GM21737 (cell line): ENCODE results near the gene RIMBP3B.
"Not testable (repeated sequence)": the region's sequence is repeated elsewhere in the genome, so short reads cannot be mapped to it uniquely, and the experiment has no call there.

ENCODE experiments used
- ATAC-seq: cut with Tn5 transposase; IDR thresholded peaks from one replicate; pipeline ENCODE4 v1.9.1; 2021; ENCODE audit warnings: mild to moderate bottlenecking, moderate library complexity; ENCODE audit not compliant: unreplicated experiment

Gene RIMBP3B

GRCh38 chr22:21407792-21408191 is 24.2 kb downstream of the RIMBP3B start:
- ATAC-seq = not testable (repeated sequence)

DNA sequence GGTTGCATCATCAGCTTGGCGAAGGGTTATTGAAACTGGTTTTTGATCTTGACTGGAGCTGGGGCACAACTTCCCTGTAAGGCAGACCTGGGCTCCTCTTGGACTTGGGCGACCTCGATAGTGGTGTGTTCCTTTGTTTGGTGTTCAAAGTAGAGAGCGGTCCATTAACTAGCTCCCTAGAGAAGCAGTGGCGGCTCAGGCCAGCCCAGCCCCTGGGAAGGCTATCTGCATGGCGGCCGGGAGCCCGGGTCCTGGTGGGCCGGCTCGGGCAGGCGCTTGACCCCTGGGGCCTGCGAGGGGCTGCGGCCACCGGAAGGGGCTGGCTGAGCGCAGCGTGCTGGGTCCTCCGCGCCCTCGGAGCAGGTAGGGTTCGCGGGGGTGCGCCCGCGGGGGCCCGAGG is 32.8 kb downstream of the RIMBP3B start:
- ATAC-seq = not testable (repeated sequence)

DNA sequence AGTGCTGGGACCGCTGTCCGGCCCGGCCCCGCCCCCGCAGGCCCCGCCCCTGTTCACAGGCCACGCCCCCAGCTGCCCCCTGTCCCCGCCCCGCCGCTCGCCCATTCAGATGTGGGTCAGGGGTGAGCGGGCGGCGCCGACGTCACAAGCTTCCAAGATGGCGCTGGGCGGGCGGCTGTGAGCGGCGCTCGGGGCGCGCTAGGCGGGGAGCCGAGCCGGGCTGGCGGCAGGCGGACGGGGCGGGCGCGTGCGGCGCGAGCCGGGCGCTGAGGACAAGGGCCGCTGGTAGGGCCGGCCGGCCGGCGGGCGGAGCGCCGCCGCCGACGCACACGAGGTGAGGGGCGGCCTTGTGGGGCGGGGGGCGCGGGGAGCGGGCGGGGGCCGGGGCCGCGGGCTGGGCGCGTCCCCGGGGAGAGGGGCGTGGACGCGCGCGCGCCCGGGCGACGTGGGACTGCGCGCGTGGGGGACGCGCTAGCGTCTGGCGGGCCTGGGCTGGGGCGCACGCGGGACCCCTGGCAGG is 33.7 kb downstream of the RIMBP3B start, which contains the start of gene HIC2:
Gene HIC2, plus strand, starts transcription at position 145 of the 520 bp plus-strand sequence. CDS start 25,461 bp downstream, outside the sequence.
- ATAC-seq = peak; percentile 85

DNA sequence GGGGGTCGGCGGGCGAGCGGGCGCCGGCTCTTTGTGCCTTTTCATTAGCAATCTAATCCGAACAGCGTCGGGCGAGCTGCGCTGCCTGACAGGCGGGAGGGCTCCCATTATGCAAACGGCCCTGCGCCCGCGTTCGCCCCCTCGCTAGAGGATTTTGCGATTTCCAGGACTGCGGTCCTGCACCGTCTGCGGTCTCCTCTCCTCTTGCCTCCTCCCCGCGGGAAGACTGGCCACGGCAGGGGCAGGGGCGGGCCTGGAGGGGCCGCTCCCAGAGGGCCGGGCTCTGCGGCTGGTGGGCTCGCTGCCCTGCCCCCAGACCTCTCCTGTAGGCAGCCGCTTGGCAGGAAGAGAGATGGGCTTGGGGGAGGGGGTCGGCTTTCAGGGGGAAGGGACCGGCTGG is 34.3 kb downstream of the RIMBP3B start:
- ATAC-seq = peak; percentile 15

DNA sequence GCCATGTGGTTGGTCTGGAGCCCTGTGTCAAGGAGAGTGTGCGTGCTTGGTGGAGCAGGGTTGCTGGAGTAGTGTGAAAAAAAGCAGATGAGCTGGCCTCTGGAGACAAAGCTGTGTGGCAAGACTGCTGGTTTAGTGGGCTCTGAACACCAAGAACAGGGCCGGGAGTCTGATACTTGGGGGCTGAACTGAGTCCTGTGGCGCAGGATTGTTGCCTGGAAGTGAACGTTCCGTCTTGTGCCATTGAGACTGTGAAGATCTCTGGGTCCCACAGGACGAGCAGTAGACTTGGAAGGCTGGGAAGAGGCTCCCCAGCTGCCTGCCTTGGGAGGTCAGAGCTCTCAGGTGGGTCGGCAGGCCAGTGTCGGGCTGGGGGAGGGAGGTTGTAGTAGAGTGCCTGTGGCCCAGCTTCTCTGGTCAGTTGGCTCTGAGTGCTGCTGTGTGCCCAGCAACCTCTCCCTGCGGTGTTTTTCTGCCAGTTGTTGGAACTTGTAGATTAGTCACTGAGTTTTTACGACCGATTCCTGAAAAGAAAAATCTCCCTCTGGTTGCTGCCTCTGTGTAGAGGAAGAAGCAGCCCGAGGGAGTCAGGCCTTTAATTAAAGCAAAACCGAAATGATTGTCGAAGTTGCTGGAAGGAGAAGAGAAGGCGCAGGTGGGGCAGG is 35.6 kb downstream of the RIMBP3B start:
- not testable (repeated sequence) for ATAC-seq

DNA sequence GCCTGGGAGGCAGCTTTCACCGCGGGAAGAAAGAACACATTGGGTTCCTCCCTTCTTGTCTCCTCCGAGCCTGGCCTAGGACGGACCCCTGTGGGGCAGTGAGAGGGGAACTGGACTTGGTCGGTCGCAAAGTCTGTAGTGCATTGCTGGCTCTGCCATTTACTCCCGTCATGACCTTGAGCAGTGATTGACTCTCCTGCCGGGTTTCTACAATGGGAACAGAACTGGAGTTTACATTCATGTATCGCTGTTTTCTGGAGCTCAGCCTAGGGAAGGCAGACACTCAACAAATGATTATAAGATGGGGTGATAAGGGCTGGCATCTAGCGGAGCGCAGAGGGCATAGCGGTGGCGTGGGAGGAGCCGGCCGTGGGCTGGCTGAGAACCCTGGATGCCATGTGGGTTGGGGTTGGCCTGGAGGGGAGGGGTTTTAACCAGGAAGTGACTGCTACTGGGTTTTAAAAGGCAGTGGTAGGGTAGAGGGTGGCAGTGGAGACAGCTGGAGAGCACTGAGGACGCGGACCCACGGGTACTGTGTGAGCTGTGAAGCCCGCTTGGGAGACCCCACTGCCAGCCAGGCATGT is 36.7 kb downstream of the RIMBP3B start:
- not testable (repeated sequence) for ATAC-seq

GRCh38 chr22:21424084-21424709 is 40.6 kb downstream of the RIMBP3B start:
- not testable (repeated sequence) for ATAC-seq

GRCh38 chr22:21434378-21435233 is 51.1 kb downstream of the RIMBP3B start:
- ATAC-seq = not testable (repeated sequence)

GRCh38 chr22:21435998-21436810 is 52.7 kb downstream of the RIMBP3B start:
- not testable (repeated sequence) for ATAC-seq

DNA sequence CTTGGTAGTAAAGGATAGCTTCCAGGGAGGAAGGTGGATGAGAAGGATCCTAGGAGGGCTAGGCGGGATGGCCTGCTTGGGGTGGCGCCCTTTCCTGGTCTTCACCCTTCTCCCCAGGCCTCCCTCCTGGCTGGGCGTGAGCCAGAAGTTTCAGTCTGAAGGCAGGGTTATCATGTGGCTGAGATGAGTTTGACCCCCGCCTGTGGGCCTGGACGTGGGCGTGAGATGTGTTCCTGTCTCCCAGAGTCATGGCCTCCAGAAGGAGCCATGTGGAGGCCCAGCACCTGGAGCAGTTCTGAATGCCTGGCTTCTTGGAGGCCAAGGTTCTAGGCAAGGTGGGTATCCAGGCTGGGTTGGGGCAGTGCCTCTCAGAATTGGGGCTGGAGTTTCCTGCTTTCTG is 54.5 kb downstream of the RIMBP3B start:
- ATAC-seq = not testable (repeated sequence)
